Esophagus muscularis mucosa (tissue), 3 donors: Measurements from ENCODE around the gene SLC12A2.

Experiments
- POLR2A ChIP-seq: fragments of 450-650 bp; IDR thresholded peaks from one replicate; pipeline ENCODE4 v1.6.1; 2017; ENCODE audit warnings: antibody characterized with exemption, moderate library complexity, mild to moderate bottlenecking, low read depth
- POLR2AphosphoS5 ChIP-seq, 2 donors: sonication (generic); formaldehyde crosslinking; IDR thresholded peaks; one replicate each; pipeline ENCODE4 v1.6.1; 2017; ENCODE audit warnings: antibody characterized with exemption in 2 of 2
- TF ChIP-seq, protein P1 (sequence below), 3 experiments: fragments of 200-600 bp in 2 of 3; fragments of 450-650 bp in 1 of 3; sonication (generic) in 2 of 3; IDR thresholded peaks; one replicate each; pipeline ENCODE4 v1.5.1; 2017 to 2019; ENCODE audit warnings: antibody characterized with exemption in 3 of 3, mild to moderate bottlenecking in 2 of 3, moderate library complexity in 1 of 3

DNA sequence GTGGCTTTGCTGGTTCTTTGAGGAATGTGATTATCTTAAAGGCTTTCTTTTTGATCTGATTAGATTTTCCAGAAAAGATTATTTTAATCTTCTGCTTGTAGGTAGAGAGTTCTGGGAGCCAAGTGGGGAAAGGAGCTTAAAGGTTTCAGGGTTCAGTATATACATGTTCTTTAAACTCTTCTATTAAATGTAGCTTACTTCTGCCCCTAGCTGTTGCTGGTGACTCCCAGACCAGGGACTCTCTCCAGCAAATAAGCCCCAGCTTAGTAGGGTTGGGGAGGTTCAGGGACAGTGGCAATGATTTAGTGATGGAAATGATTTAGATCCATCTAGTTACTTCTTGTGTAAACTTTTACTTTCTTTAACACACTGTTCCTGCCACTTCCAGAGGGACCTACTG, 72.2 kb downstream of the SLC12A2 start:
- TF ChIP-seq, protein P1, sequence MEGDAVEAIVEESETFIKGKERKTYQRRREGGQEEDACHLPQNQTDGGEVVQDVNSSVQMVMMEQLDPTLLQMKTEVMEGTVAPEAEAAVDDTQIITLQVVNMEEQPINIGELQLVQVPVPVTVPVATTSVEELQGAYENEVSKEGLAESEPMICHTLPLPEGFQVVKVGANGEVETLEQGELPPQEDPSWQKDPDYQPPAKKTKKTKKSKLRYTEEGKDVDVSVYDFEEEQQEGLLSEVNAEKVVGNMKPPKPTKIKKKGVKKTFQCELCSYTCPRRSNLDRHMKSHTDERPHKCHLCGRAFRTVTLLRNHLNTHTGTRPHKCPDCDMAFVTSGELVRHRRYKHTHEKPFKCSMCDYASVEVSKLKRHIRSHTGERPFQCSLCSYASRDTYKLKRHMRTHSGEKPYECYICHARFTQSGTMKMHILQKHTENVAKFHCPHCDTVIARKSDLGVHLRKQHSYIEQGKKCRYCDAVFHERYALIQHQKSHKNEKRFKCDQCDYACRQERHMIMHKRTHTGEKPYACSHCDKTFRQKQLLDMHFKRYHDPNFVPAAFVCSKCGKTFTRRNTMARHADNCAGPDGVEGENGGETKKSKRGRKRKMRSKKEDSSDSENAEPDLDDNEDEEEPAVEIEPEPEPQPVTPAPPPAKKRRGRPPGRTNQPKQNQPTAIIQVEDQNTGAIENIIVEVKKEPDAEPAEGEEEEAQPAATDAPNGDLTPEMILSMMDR (IDR thresholded peaks at IDR 0.05): peak in 1 of 3 experiments; percentile 13
- TF ChIP-seq POLR2AphosphoS5 (IDR thresholded peaks at IDR 0.05) (no peak), POLR2A (no peak)
